Measurements from ENCODE around the gene FHIT. TPM values are rescaled to one million over a fixed set of nuclear protein-coding genes. Genes with fewer than 3 reads are reported as not detected.

FHIT gene
- total and polyA plus RNA-seq, 2 experiments from 2014 or later, result 9.7 to 16.2 TPM

- no peak for DNase-seq (ENCODE audit: low spot score)
- Histone ChIP-seq H4K20me1 (ENCODE audit: insufficient read depth, poor library complexity, severe bottlenecking) (no peaks in the 10 kb centered on the region), H3K79me2 (no peaks in the 10 kb centered on the region), H3K4me1 (ENCODE audit: insufficient read depth) (no peaks in the 10 kb centered on the region), H3K9me2 (replicated peaks; ENCODE audit: insufficient read depth) (no peaks in the 10 kb centered on the region), H3K27ac (no peak overlapping the region), H3K9me3 (ENCODE audit: low read depth) (no peaks in the 10 kb centered on the region), H3K36me3 (replicated peaks; ENCODE audit: insufficient read depth, low read depth) (no peaks in the 10 kb centered on the region), H2AFZ (no peak overlapping the region), H3K4me2 (no peak overlapping the region), H3K27me3 (no peaks in the 10 kb centered on the region), H3K4me3 (no peak overlapping the region)
- TF ChIP-seq CTCF (IDR thresholded peaks at IDR 0.05; ENCODE audit: poor library complexity), result no peak
- no peak for TF ChIP-seq EZH2 (IDR thresholded peaks at IDR 0.05; ENCODE audit: borderline replicate concordance)
- no peak for TF ChIP-seq EZH2phosphoT487 (IDR thresholded peaks at IDR 0.05; ENCODE audit: low read depth, severe bottlenecking, unreplicated experiment)
- 70% methylated on average over 4 of the region's 4 CpGs for WGBS (ENCODE audit: low lambda C conversion rate, missing lambda C conversion rate)
Observed at GRCh38 chr3:60153221-60153999, 1097.8 kb downstream of the FHIT start.

GRCh38 chr3:60149501-60149900 lies 1101.8 kb downstream of the FHIT start:
- WGBS (ENCODE audit: low lambda C conversion rate, missing lambda C conversion rate), result 88% methylated on average over 3 of the region's 3 CpGs
- H2AFZ ChIP-seq, result no peak overlapping the region
- no peak overlapping the region for H3K4me3 ChIP-seq
- no peaks in the 10 kb centered on the region for H3K9me3 ChIP-seq (ENCODE audit: low read depth)
- H3K79me2 ChIP-seq, result no peaks in the 10 kb centered on the region
- TF ChIP-seq EZH2 (IDR thresholded peaks at IDR 0.05; ENCODE audit: borderline replicate concordance), result no peak
- TF ChIP-seq CTCF (IDR thresholded peaks at IDR 0.05; ENCODE audit: poor library complexity), result no peak
- TF ChIP-seq EZH2phosphoT487 (IDR thresholded peaks at IDR 0.05; ENCODE audit: low read depth, severe bottlenecking, unreplicated experiment), result no peak
- no peak overlapping the region for H3K4me2 ChIP-seq
- H3K27ac ChIP-seq, result no peak overlapping the region
- no peaks in the 10 kb centered on the region for H3K36me3 ChIP-seq (replicated peaks; ENCODE audit: insufficient read depth, low read depth)
- no peak for DNase-seq (ENCODE audit: low spot score)
- no peaks in the 10 kb centered on the region for H3K4me1 ChIP-seq (ENCODE audit: insufficient read depth)
- H3K27me3 ChIP-seq, result no peaks in the 10 kb centered on the region
- H3K9me2 ChIP-seq (replicated peaks; ENCODE audit: insufficient read depth), result no peaks in the 10 kb centered on the region
- no peaks in the 10 kb centered on the region for H4K20me1 ChIP-seq (ENCODE audit: insufficient read depth, poor library complexity, severe bottlenecking)

GRCh38 chr3:60147249-60147950 lies 1103.9 kb downstream of the FHIT start:
- TF ChIP-seq EZH2 (IDR thresholded peaks at IDR 0.05; ENCODE audit: borderline replicate concordance) (no peak), EZH2phosphoT487 (IDR thresholded peaks at IDR 0.05; ENCODE audit: low read depth, severe bottlenecking, unreplicated experiment) (no peak), CTCF (IDR thresholded peaks at IDR 0.05; ENCODE audit: poor library complexity) (no peak)
- Histone ChIP-seq H3K9me3 (ENCODE audit: low read depth) (no peaks in the 10 kb centered on the region), H3K36me3 (replicated peaks; ENCODE audit: insufficient read depth, low read depth) (no peaks in the 10 kb centered on the region), H3K27ac (no peak overlapping the region), H3K9me2 (replicated peaks; ENCODE audit: insufficient read depth) (no peaks in the 10 kb centered on the region), H2AFZ (no peak overlapping the region), H4K20me1 (ENCODE audit: insufficient read depth, poor library complexity, severe bottlenecking) (no peaks in the 10 kb centered on the region), H3K4me1 (ENCODE audit: insufficient read depth) (no peaks in the 10 kb centered on the region), H3K79me2 (no peaks in the 10 kb centered on the region), H3K27me3 (no peaks in the 10 kb centered on the region), H3K4me3 (no peak overlapping the region), H3K4me2 (no peak overlapping the region)
- no peak for DNase-seq (ENCODE audit: low spot score)
- WGBS (ENCODE audit: low lambda C conversion rate, missing lambda C conversion rate), result 87% methylated on average over 15 of the region's 15 CpGs

Measured in hepatocyte (in vitro differentiated cells).